Breast epithelium (tissue), 3 donors: ENCODE measurements around the gene NANOS2.

Experiments
- CTCF ChIP-seq, 3 donors: fragments of 450-650 bp; IDR thresholded peaks; one replicate each; pipeline ENCODE4 v1.5.1; 2016 to 2017; ENCODE audit warnings: antibody characterized with exemption in 3 of 3, mild to moderate bottlenecking in 3 of 3, moderate library complexity in 3 of 3
- POLR2A ChIP-seq: fragments of 450-650 bp; IDR thresholded peaks from one replicate; pipeline ENCODE4 v1.6.1; 2016; ENCODE audit warnings: antibody characterized with exemption, mild to moderate bottlenecking, moderate library complexity

DNA sequence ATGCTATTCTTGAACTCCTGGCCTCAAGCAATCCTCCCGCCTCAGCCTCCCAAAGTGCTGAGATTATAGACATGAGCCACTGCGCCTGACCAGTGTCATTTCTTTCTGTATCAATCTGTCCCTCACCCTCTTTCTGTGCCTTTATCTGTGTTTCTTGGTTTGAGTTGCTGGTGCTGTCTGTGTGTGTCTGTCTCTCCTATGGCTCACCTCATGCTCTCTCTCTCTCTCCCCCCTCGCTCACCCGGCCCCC is 38.5 kb downstream of the NANOS2 start:
- TF ChIP-seq CTCF (IDR thresholded peaks at IDR 0.05) (no peak), POLR2A (no peak)
